Spleen (tissue), 7 donors: ENCODE results near the gene CA10.

Source experiments
- CTCF ChIP-seq, 11 experiments: fragments of 200-600 bp in 7 of 11; fragments of 450-650 bp in 4 of 11; sonication (generic) in 4 of 11; IDR thresholded peaks in 8 of 11; conservative IDR thresholded peaks in 3 of 11; 1 replicate in 7 of 11; 2 replicates in 4 of 11; pipeline versions ENCODE4 v1.4.0 to v1.8.0; 2016 to 2021; ENCODE audit warnings: antibody characterized with exemption in 11 of 11, inconsistent platforms in 4 of 11, mild to moderate bottlenecking in 1 of 11
- POLR2A ChIP-seq, 3 donors: fragments of 450-650 bp; IDR thresholded peaks; one replicate each; pipeline ENCODE4 v1.5.1; 2017; ENCODE audit warnings: antibody characterized with exemption in 3 of 3, mild to moderate bottlenecking in 1 of 3
- donor health status: DM: no; HTN: no; CAD: no; lungs with moderate emphysema.
- donor health status: DM: no; HTN: no; CAD: no.
- donor health status: DM: no; HTN: no; CAD: no.

- TF ChIP-seq CTCF (IDR thresholded peaks at IDR 0.05 in 8 of 11, conservative IDR thresholded peaks at IDR 0.05 in 3 of 11) = no peak
- no peak for TF ChIP-seq POLR2A (IDR thresholded peaks at IDR 0.05)
Observed at GRCh38 chr17:52064791-52065211, 93.7 kb downstream of the CA10 start.
